ENCODE measurements around the gene FOXI3. TPM values are rescaled to one million over a fixed set of nuclear protein-coding genes. Genes with fewer than 3 reads are reported as not detected.
A peak's percentile ranks its signal among the peaks of the same experiment; 100 is the strongest.

The FOXI3 gene
- total RNA-seq, 1 experiment from 2014 or later: not detected

DNA sequence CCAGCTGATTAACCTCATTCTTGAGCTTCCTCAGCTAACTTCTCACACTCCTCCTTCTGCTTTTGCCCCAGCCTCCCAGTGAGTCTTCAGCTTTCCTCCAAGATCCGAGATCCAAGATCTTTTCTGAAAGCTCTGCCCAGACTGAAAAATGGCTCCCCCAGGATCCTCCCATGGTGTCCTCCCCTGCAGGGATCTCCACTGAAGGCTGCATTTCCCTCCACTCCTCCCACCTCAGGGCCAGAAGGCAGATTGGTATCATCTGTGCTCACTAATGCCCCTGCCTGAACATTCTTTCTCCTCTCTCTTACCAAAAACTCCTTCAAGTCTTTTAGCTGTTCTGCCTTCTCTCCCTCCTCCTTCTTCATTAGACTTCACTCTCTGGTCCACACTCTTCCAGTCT, 6.1 kb upstream of the FOXI3 start:
- POLR2A ChIA-PET: no interaction called here
- CTCF ChIA-PET: interaction anchor here (0.6 to 1.0 kb wide), 2 partner anchors 50 to 217 kb away, joined by 3 read pairs; no protein-coding TSS in a partner anchor
- Mint-ChIP-seq H3K9me3 (ENCODE audit: unreplicated experiment) (no peaks in the 10 kb centered on the region), H3K4me1 (ENCODE audit: insufficient read depth, unreplicated experiment) (no peaks in the 10 kb centered on the region), H3K36me3 (ENCODE audit: insufficient read depth, unreplicated experiment) (no peaks in the 10 kb centered on the region), H3K4me3 (ENCODE audit: unreplicated experiment) (no peak overlapping the region), H3K27me3 (ENCODE audit: insufficient read depth, unreplicated experiment) (peaks cover 60% of the 10 kb centered on the region), H3K27ac (ENCODE audit: low read depth, unreplicated experiment) (no peak overlapping the region)
- DNase-seq (ENCODE audit: unreplicated experiment): no peak
- no TSS peak for BruUV-seq (replicated peaks)
- TF ChIP-seq, protein P1, sequence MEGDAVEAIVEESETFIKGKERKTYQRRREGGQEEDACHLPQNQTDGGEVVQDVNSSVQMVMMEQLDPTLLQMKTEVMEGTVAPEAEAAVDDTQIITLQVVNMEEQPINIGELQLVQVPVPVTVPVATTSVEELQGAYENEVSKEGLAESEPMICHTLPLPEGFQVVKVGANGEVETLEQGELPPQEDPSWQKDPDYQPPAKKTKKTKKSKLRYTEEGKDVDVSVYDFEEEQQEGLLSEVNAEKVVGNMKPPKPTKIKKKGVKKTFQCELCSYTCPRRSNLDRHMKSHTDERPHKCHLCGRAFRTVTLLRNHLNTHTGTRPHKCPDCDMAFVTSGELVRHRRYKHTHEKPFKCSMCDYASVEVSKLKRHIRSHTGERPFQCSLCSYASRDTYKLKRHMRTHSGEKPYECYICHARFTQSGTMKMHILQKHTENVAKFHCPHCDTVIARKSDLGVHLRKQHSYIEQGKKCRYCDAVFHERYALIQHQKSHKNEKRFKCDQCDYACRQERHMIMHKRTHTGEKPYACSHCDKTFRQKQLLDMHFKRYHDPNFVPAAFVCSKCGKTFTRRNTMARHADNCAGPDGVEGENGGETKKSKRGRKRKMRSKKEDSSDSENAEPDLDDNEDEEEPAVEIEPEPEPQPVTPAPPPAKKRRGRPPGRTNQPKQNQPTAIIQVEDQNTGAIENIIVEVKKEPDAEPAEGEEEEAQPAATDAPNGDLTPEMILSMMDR (IDR thresholded peaks at IDR 0.05; ENCODE audit: unreplicated experiment): no peak
- intact Hi-C loops (cut with micrococcal nuclease): no loop called here

DNA sequence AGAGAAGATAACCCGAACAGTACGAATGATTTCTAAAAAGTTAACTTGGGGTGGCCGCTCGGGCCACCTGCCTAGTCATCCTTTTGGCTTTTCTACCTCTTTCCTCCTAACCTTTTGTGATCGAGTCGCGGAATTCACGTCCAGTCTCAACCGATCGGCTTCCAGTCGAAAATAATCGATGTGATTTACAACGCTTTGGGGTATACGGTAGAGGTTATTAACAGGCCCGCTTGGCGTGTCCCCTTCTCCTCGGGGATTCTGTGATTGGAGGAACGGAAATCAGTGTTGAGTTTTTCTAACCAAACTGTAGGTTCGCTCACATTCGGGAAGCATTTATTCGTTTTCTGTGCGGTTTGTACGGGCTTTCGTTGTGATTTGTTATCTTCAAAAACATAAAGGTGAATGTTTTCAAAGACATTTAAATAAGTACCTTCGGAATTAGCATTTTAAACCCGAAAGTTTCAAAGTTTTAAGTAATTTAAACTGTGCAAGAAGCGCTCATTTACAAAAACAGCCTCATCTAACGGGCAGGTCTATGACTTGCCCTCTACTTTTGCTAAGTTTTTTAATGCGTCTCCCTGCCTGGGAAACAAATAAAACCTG, 588 bp upstream of the FOXI3 start:
- POLR2A ChIA-PET: no interaction called here
- no peak overlapping the region for H3K27ac Mint-ChIP-seq (ENCODE audit: low read depth, unreplicated experiment)
- TF ChIP-seq, protein P1 (IDR thresholded peaks at IDR 0.05; ENCODE audit: unreplicated experiment): no peak
- peaks cover 70% of the 10 kb centered on the region for H3K27me3 Mint-ChIP-seq (ENCODE audit: insufficient read depth, unreplicated experiment)
- no peak for DNase-seq (ENCODE audit: unreplicated experiment)
- CTCF ChIA-PET: no interaction called here
- no peaks in the 10 kb centered on the region for H3K36me3 Mint-ChIP-seq (ENCODE audit: insufficient read depth, unreplicated experiment)
- BruUV-seq (replicated peaks): no TSS peak
- intact Hi-C loops (cut with micrococcal nuclease): no loop called here
- H3K9me3 Mint-ChIP-seq (ENCODE audit: unreplicated experiment): no peaks in the 10 kb centered on the region
- no peaks in the 10 kb centered on the region for H3K4me1 Mint-ChIP-seq (ENCODE audit: insufficient read depth, unreplicated experiment)
- peak overlapping the region; percentile 35 for H3K4me3 Mint-ChIP-seq (ENCODE audit: unreplicated experiment)

GRCh38 chr2:88451811-88452564, 505 bp downstream of the FOXI3 start:
- H3K27me3 Mint-ChIP-seq (ENCODE audit: insufficient read depth, unreplicated experiment): peaks cover 59% of the 10 kb centered on the region
- no peak for DNase-seq (ENCODE audit: unreplicated experiment)
- no TSS peak for BruUV-seq (replicated peaks)
- intact Hi-C loops (cut with micrococcal nuclease): no loop called here
- ChIA-PET POLR2A (no interaction called here), CTCF (interaction anchor here (0.6 to 1.0 kb wide), 3 partner anchors 101 to 261 kb away, joined by 3 to 4 read pairs (median 4); no protein-coding TSS in a partner anchor)
- H3K9me3 Mint-ChIP-seq (ENCODE audit: unreplicated experiment): no peaks in the 10 kb centered on the region
- TF ChIP-seq, protein P1 (IDR thresholded peaks at IDR 0.05; ENCODE audit: unreplicated experiment): no peak
- peak overlapping the region; percentile 58 for H3K4me3 Mint-ChIP-seq (ENCODE audit: unreplicated experiment)
- no peaks in the 10 kb centered on the region for H3K36me3 Mint-ChIP-seq (ENCODE audit: insufficient read depth, unreplicated experiment)
- no peaks in the 10 kb centered on the region for H3K4me1 Mint-ChIP-seq (ENCODE audit: insufficient read depth, unreplicated experiment)
- H3K27ac Mint-ChIP-seq (ENCODE audit: low read depth, unreplicated experiment): no peak overlapping the region

- Mint-ChIP-seq H3K4me3 (ENCODE audit: unreplicated experiment) (peak overlapping the region; percentile 58), H3K4me1 (ENCODE audit: insufficient read depth, unreplicated experiment) (no peaks in the 10 kb centered on the region), H3K27ac (ENCODE audit: low read depth, unreplicated experiment) (no peak overlapping the region), H3K9me3 (ENCODE audit: unreplicated experiment) (no peaks in the 10 kb centered on the region), H3K36me3 (ENCODE audit: insufficient read depth, unreplicated experiment) (no peaks in the 10 kb centered on the region), H3K27me3 (ENCODE audit: insufficient read depth, unreplicated experiment) (peaks cover 52% of the 10 kb centered on the region)
- CTCF ChIA-PET: interaction anchor here (0.6 to 1.0 kb wide), 3 partner anchors 101 to 260 kb away, joined by 3 to 4 read pairs (median 4); no protein-coding TSS in a partner anchor
- TF ChIP-seq, protein P1 (IDR thresholded peaks at IDR 0.05; ENCODE audit: unreplicated experiment): no peak
- BruUV-seq (replicated peaks): no TSS peak
- intact Hi-C loops (cut with micrococcal nuclease): no loop called here
- POLR2A ChIA-PET: no interaction called here
- DNase-seq (ENCODE audit: unreplicated experiment): no peak
Measured at GRCh38 chr2:88450925-88451810, 1.3 kb downstream of the FOXI3 start.
